OCI-LY1 (cell line): ENCODE results near the gene GALNT13.

ENCODE experiments used
- EZH2 ChIP-seq: fragments of 200-600 bp; sonication (generic), shearing (Covaris generic); IDR thresholded peaks from 2 replicates; pipeline ENCODE4 v1.8.0; 2017; ENCODE audit warnings: borderline replicate concordance, mixed run types, mild to moderate bottlenecking, antibody characterized with exemption, low read length, moderate library complexity, mixed read lengths
- TF ChIP-seq, protein P1 (sequence below): fragments of 200-600 bp; sonication (generic), shearing (Covaris generic); IDR thresholded peaks from 2 replicates; pipeline ENCODE4 v1.5.1; 2017; ENCODE audit warnings: mild to moderate bottlenecking, antibody characterized with exemption, low read length, moderate library complexity, mixed read lengths

DNA sequence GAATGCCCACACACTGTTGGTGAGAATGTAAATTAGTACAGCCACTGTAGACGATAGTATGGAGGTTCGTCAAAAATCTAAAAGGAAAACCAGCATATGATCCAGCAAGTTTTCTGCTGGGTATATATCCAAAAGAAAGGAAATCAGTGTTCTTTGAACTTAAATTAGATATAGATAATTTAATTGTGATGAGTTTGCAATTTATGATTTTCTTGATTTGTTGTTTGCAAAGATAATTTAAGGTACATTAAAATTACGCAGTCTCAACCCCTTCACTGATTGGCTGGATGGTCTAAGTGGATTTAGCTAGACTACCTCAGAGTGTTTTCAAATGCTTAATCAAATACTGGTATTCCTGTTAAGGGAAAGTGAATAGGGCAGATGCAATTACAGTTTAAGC lies 302.2 kb downstream of the GALNT13 start:
- TF ChIP-seq EZH2: no peak
- TF ChIP-seq, protein P1, sequence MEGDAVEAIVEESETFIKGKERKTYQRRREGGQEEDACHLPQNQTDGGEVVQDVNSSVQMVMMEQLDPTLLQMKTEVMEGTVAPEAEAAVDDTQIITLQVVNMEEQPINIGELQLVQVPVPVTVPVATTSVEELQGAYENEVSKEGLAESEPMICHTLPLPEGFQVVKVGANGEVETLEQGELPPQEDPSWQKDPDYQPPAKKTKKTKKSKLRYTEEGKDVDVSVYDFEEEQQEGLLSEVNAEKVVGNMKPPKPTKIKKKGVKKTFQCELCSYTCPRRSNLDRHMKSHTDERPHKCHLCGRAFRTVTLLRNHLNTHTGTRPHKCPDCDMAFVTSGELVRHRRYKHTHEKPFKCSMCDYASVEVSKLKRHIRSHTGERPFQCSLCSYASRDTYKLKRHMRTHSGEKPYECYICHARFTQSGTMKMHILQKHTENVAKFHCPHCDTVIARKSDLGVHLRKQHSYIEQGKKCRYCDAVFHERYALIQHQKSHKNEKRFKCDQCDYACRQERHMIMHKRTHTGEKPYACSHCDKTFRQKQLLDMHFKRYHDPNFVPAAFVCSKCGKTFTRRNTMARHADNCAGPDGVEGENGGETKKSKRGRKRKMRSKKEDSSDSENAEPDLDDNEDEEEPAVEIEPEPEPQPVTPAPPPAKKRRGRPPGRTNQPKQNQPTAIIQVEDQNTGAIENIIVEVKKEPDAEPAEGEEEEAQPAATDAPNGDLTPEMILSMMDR: no peak
